Caco-2 (cell line): ENCODE measurements around the gene HMGA1. TPM values are rescaled to one million over a fixed set of nuclear protein-coding genes. Genes with fewer than 3 reads are reported as not detected.

Experiments
- BruUV-seq: library from RNA; stranded (reverse); fragments of 400-500 nt; replicated peaks from 2 replicates; lab custom pipeline; 2021; lab: Mats Ljungman, UMichigan
- CTCF ChIA-PET: fragments of 300-600 bp; sonication (Branson Sonifier 250); formaldehyde crosslinking; loops from one replicate; lab custom pipeline; 2022; ENCODE audit warnings: antibody characterized with exemption; lab: Charles Lee
- POLR2A ChIA-PET: fragments of 300-600 bp; sonication (Branson Sonifier 250); formaldehyde crosslinking; loops from one replicate; lab custom pipeline; 2022; ENCODE audit warnings: antibody characterized with exemption; lab: Charles Lee
- DNase-seq, 2 experiments: peaks; one replicate each; pipeline versions ENCODE4 v3.0.0 to v3.0.0-alpha.2; 2020 to 2022
- H3K27me3 ChIP-seq: replicated peaks from 2 replicates; pipeline ENCODE4 v1.6.0; 2011; ENCODE audit warnings: low read length; ENCODE audit not compliant: control insufficient read depth, insufficient read depth
- H3K36me3 ChIP-seq: 2 replicates; pipeline ENCODE4 v1.5.1; 2011; ENCODE audit warnings: low read length; ENCODE audit not compliant: control insufficient read depth, insufficient read depth
- H3K4me1 ChIP-seq: fragments of 250-450 bp; sonication (Bioruptor Pico); 2 replicates; pipeline ENCODE4 v1.5.1; 2020; ENCODE audit warnings: mild to moderate bottlenecking
- H3K4me3 ChIP-seq: 2 replicates; pipeline ENCODE4 v1.5.1; 2011; ENCODE audit warnings: low read depth, mild to moderate bottlenecking, control low read depth, low read length
- H3K9me3 ChIP-seq: fragments of 250-450 bp; sonication (Bioruptor Pico); 2 replicates; pipeline ENCODE4 v1.5.1; 2020; ENCODE audit warnings: mild to moderate bottlenecking, moderate library complexity
- H3K27ac Mint-ChIP-seq: one replicate; pipeline ENCODE4 v1.8.0; 2022; ENCODE audit warnings: mixed read lengths; ENCODE audit not compliant: unreplicated experiment
- H3K27me3 Mint-ChIP-seq: one replicate; pipeline ENCODE4 v1.8.0; 2022; ENCODE audit warnings: mixed read lengths; ENCODE audit not compliant: insufficient read depth, unreplicated experiment
- H3K36me3 Mint-ChIP-seq: one replicate; pipeline ENCODE4 v1.8.0; 2022; ENCODE audit warnings: mild to moderate bottlenecking, mixed read lengths; ENCODE audit not compliant: insufficient read depth, unreplicated experiment
- H3K4me1 Mint-ChIP-seq: one replicate; pipeline ENCODE4 v1.8.0; 2022; ENCODE audit warnings: low read depth, mixed read lengths; ENCODE audit not compliant: unreplicated experiment
- H3K4me3 Mint-ChIP-seq: one replicate; pipeline ENCODE4 v1.8.0; 2022; ENCODE audit warnings: mild to moderate bottlenecking, moderate library complexity, mixed read lengths; ENCODE audit not compliant: unreplicated experiment
- H3K9me3 Mint-ChIP-seq: one replicate; pipeline ENCODE4 v1.8.0; 2022; ENCODE audit warnings: mixed read lengths; ENCODE audit not compliant: unreplicated experiment
- intact Hi-C: fragments of 100-400 bp; cut with micrococcal nuclease; formaldehyde crosslinking; loops from one replicate; pipeline ENCODE4 v1.10.0; 2022; ENCODE audit not compliant: unreplicated experiment
- total RNA-seq: library from RNA; stranded (reverse); gene quantifications from 2 replicates; pipeline ENCODE4 v1.2.3, GENCODE V29; 2022
- TF ChIP-seq, protein P1 (sequence below), 2 experiments: fragments of 200-600 bp in 1 of 2; IDR thresholded peaks; 1 replicate in 1 of 2; 2 replicates in 1 of 2; pipeline versions ENCODE4 v1.5.1 to v1.8.0; 2011 to 2022; ENCODE audit warnings: antibody characterized with exemption in 1 of 2, control low read depth in 1 of 2, inconsistent platforms in 1 of 2, low read depth in 1 of 2, low read length in 1 of 2, mild to moderate bottlenecking in 1 of 2, moderate library complexity in 1 of 2; ENCODE audit not compliant: insufficient read depth in 1 of 2, severe bottlenecking in 1 of 2, unreplicated experiment in 1 of 2

The HMGA1 gene
- total RNA-seq, 1 experiment from 2014 or later: 301 TPM

DNA sequence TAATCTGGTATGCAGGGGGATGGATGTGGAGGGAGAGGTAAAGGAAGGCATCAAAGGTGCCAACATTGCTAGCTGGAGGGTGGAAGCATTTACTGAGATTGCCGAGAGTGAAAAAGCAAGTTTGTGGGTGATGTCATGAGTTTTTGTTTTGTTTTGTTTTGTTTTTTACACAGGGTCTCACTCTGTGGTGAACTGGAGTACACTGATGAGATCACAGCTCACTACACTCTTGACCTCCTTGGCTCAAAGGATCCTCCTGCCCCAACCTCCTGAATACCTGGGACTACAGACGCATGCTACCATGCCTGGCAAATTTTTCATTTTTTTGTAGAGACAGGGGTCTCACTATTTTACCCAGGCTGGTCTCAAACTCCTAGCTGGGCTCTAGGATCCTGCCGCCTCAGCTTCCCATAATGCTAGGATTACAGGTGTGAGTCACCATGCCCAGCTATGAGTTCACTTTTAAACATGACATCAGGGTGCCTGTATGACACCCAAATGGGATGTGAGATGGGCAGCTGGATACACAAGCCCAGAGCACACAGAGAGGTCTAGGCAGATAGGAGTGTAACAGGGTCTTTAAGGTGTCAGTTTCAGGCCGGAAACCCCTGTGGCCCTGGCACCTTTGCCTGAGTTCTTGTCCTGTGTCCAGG is 35.1 kb upstream of the HMGA1 start:
- no peak overlapping the region for H3K4me3 Mint-ChIP-seq
- TF ChIP-seq, protein P1, sequence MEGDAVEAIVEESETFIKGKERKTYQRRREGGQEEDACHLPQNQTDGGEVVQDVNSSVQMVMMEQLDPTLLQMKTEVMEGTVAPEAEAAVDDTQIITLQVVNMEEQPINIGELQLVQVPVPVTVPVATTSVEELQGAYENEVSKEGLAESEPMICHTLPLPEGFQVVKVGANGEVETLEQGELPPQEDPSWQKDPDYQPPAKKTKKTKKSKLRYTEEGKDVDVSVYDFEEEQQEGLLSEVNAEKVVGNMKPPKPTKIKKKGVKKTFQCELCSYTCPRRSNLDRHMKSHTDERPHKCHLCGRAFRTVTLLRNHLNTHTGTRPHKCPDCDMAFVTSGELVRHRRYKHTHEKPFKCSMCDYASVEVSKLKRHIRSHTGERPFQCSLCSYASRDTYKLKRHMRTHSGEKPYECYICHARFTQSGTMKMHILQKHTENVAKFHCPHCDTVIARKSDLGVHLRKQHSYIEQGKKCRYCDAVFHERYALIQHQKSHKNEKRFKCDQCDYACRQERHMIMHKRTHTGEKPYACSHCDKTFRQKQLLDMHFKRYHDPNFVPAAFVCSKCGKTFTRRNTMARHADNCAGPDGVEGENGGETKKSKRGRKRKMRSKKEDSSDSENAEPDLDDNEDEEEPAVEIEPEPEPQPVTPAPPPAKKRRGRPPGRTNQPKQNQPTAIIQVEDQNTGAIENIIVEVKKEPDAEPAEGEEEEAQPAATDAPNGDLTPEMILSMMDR (IDR thresholded peaks at IDR 0.05; ENCODE audit: insufficient read depth in 1 of 2, low read depth in 1 of 2, low read length in 1 of 2, severe bottlenecking in 1 of 2, unreplicated experiment in 1 of 2): no peak
- BruUV-seq: no TSS peak
- Histone ChIP-seq H3K27me3 (no peaks in the 10 kb centered on the region), H3K36me3 (no peaks in the 10 kb centered on the region), H3K4me1 (peaks cover 1% of the 10 kb centered on the region; the same call in 1 of the 2 replicates), H3K9me3 (no peaks in the 10 kb centered on the region), H3K4me3 (no peak overlapping the region)
- ChIA-PET CTCF (interaction anchor here (0.6 to 2.2 kb wide), 2 partner anchors 38 to 214 kb away, joined by 4 to 10 read pairs; no protein-coding TSS in a partner anchor), POLR2A (interaction anchor here (0.6 kb wide), 1 partner anchor 486 kb away, joined by 6 read pairs; no protein-coding TSS in a partner anchor)
- no peaks in the 10 kb centered on the region for H3K27me3 Mint-ChIP-seq
- no peak for DNase-seq
- H3K36me3 Mint-ChIP-seq: no peaks in the 10 kb centered on the region
- H3K4me1 Mint-ChIP-seq: no peaks in the 10 kb centered on the region
- peaks cover 17% of the 10 kb centered on the region for H3K9me3 Mint-ChIP-seq
- intact Hi-C loops: no loop called here
- no peak overlapping the region for H3K27ac Mint-ChIP-seq

DNA sequence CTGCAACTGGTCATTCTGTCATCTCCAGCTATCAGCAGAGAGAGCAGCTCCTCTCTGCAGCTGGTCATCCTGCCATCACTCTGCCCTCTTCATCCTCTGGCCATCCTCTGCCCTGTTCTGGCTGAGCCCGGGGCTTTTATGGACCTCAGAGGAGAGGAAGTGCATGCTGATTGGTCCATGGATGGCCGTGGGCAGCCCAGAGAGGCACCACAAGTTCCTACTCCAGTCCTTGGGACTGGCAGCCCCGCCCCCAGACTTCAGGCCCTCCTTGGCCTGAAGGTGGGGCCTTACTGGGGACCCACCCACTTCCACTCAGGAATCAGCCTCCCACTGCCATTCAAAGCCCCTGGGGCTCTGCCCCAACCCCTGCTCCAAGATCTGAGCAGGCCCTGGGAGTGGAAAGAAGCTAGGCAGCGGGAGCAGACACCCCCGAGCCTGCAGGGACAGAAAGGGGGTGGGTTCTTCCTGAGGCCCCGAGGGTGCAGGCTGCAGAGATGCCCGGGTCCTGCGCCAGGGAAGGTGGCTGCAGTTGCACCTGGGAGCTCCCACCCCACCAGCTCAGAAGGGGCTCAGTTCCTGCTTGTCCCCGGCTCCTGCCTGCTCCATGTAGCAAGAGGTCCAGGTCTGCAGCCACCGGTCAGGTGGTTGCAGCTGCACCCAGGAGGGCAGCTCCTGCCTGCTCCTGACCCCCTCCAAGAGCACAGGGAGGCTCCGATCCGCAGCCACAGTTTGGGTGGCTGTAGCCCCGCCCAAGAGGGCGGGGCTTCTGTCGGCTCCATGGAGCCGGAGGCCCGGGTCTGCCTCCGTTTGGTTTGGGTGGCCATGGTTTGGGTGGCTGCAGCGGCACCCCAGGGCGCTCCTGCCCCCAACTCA is 34.1 kb upstream of the HMGA1 start:
- Mint-ChIP-seq H3K27ac (no peak overlapping the region), H3K27me3 (no peaks in the 10 kb centered on the region), H3K4me1 (no peaks in the 10 kb centered on the region), H3K36me3 (no peaks in the 10 kb centered on the region), H3K4me3 (no peak overlapping the region), H3K9me3 (peaks cover 17% of the 10 kb centered on the region)
- Histone ChIP-seq H3K4me1 (no peaks in the 10 kb centered on the region), H3K36me3 (no peaks in the 10 kb centered on the region), H3K4me3 (no peak overlapping the region), H3K9me3 (no peaks in the 10 kb centered on the region), H3K27me3 (no peaks in the 10 kb centered on the region)
- DNase-seq: no peak
- ChIA-PET CTCF (interaction anchor here (0.6 to 2.2 kb wide), 2 partner anchors 39 to 213 kb away, joined by 4 to 10 read pairs; no protein-coding TSS in a partner anchor), POLR2A (interaction anchor here (0.6 kb wide), 1 partner anchor 485 kb away, joined by 6 read pairs; no protein-coding TSS in a partner anchor)
- BruUV-seq: no TSS peak
- TF ChIP-seq, protein P1 (IDR thresholded peaks at IDR 0.05; ENCODE audit: insufficient read depth in 1 of 2, low read depth in 1 of 2, low read length in 1 of 2, severe bottlenecking in 1 of 2, unreplicated experiment in 1 of 2): no peak
- intact Hi-C loops: no loop called here

DNA sequence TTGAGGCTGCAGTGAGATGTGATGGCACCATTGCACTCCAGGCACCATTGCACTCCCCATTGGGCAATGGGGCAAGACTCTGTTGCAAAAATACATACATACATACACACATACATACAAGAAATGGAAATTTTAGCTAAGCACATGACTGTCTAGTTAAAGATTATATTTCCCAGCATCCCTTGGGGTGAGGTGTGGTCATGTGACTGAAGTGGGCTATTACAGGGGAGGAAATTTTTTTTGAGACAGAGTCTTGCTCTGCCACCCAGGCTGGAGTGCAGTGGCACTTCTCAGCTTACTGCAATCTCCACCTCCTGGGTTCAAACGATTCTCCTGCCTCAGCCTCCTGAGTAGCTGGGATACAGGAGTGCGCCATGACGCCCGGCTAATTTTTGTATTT is 32.0 kb upstream of the HMGA1 start:
- Histone ChIP-seq H3K4me1 (no peaks in the 10 kb centered on the region), H3K27me3 (no peaks in the 10 kb centered on the region), H3K36me3 (no peaks in the 10 kb centered on the region), H3K9me3 (no peaks in the 10 kb centered on the region), H3K4me3 (no peak overlapping the region)
- ChIA-PET CTCF (no interaction called here), POLR2A (no interaction called here)
- Mint-ChIP-seq H3K9me3 (peaks cover 17% of the 10 kb centered on the region), H3K27me3 (no peaks in the 10 kb centered on the region), H3K4me3 (no peak overlapping the region), H3K27ac (no peak overlapping the region), H3K36me3 (no peaks in the 10 kb centered on the region), H3K4me1 (no peaks in the 10 kb centered on the region)
- no peak for DNase-seq
- intact Hi-C loops: no loop called here
- no TSS peak for BruUV-seq
- TF ChIP-seq, protein P1 (IDR thresholded peaks at IDR 0.05; ENCODE audit: insufficient read depth in 1 of 2, low read depth in 1 of 2, low read length in 1 of 2, severe bottlenecking in 1 of 2, unreplicated experiment in 1 of 2): no peak
